MM.1S (cell line): ENCODE results near the gene DENND1A.

Experiments
- DNase-seq: peaks from one replicate; pipeline ENCODE4 v3.0.0-alpha.2; 2015
- H2AFZ ChIP-seq: fragments of 300-600 bp; sonication (generic); 2 replicates; pipeline ENCODE4 v1.6.0; 2016; ENCODE audit warnings: antibody characterized with exemption, low read length
- H3F3A ChIP-seq: fragments of 300-600 bp; sonication (generic); 2 replicates; pipeline ENCODE4 v1.6.1; 2016; ENCODE audit warnings: mild to moderate bottlenecking, antibody characterized with exemption, low read length, moderate library complexity, mixed read lengths; ENCODE audit not compliant: insufficient read depth
- H3K27ac ChIP-seq: fragments of 300-600 bp; sonication (generic); 2 replicates; pipeline ENCODE4 v1.5.1; 2016; ENCODE audit warnings: mild to moderate bottlenecking, low read length
- H3K27me3 ChIP-seq: fragments of 300-600 bp; sonication (generic); replicated peaks from 2 replicates; pipeline ENCODE4 v1.6.0; 2016; ENCODE audit warnings: low read length; ENCODE audit not compliant: insufficient read depth
- H3K36me3 ChIP-seq: fragments of 300-600 bp; sonication (generic); replicated peaks from 2 replicates; pipeline ENCODE4 v1.6.1; 2016; ENCODE audit warnings: mild to moderate bottlenecking, low read length, mixed read lengths; ENCODE audit not compliant: insufficient read depth
- H3K4me1 ChIP-seq: fragments of 300-600 bp; sonication (generic); 2 replicates; pipeline ENCODE4 v1.6.1; 2016; ENCODE audit warnings: low read length, mixed read lengths
- H3K4me2 ChIP-seq: fragments of 300-600 bp; sonication (generic); 2 replicates; pipeline ENCODE4 v1.6.0; 2016; ENCODE audit warnings: low read depth, low read length
- H3K4me3 ChIP-seq: fragments of 300-600 bp; sonication (generic); 2 replicates; pipeline ENCODE4 v1.5.1; 2016; ENCODE audit warnings: low read length, mixed read lengths
- H3K79me2 ChIP-seq: fragments of 300-600 bp; sonication (generic); 2 replicates; pipeline ENCODE4 v1.6.1; 2016; ENCODE audit warnings: mixed run types, low read length, mixed read lengths
- H3K9ac ChIP-seq: fragments of 300-600 bp; sonication (generic); 2 replicates; pipeline ENCODE4 v1.6.1; 2016; ENCODE audit warnings: low read length, mixed read lengths
- H3K9me2 ChIP-seq: fragments of 300-600 bp; sonication (generic); replicated peaks from 2 replicates; pipeline ENCODE4 v1.6.1; 2016; ENCODE audit warnings: mild to moderate bottlenecking, low read length, mixed read lengths; ENCODE audit not compliant: insufficient read depth
- H3K9me3 ChIP-seq: fragments of 300-600 bp; sonication (generic); replicated peaks from 2 replicates; pipeline ENCODE4 v1.6.1; 2016; ENCODE audit warnings: mild to moderate bottlenecking, low read length, mixed read lengths; ENCODE audit not compliant: insufficient read depth
- H4K20me1 ChIP-seq: fragments of 300-600 bp; sonication (generic); 2 replicates; pipeline ENCODE4 v1.6.1; 2016; ENCODE audit warnings: mild to moderate bottlenecking, low read length, moderate library complexity, mixed read lengths; ENCODE audit not compliant: insufficient read depth
- CTCF ChIP-seq: fragments of 300-600 bp; sonication (generic); IDR thresholded peaks from 2 replicates; pipeline ENCODE4 v1.5.1; 2016; ENCODE audit warnings: antibody characterized with exemption, low read length, mixed read lengths
- EZH2 ChIP-seq: fragments of 300-600 bp; sonication (generic); optimal IDR thresholded peaks from 2 replicates; pipeline ENCODE3; 2017; ENCODE audit warnings: low read depth, mild to moderate bottlenecking, antibody characterized with exemption, low read length, mixed read lengths
- EZH2phosphoT487 ChIP-seq: fragments of 300-600 bp; sonication (generic); IDR thresholded peaks from 2 replicates; pipeline ENCODE4 v1.6.1; 2018; ENCODE audit warnings: antibody characterized with exemption, low read length

DENND1A gene

DNA sequence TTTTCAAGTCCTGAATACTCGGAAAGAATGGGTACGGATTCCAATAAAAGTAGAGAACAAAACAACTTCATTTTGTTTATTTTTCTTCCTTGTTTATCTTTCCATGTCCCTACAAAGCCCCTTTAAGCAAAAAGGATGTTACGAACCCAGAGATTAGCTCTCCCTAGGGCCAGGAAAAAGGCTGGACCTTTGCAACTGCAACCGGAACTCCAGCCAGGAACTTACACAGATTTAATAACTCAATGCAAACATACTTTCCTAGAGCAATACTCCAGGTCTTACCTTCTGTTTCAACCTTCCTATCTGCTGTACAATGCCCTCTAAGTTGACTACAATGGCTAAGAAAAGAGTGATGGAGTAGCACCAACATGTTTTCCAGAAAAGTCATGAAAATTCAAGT lies 7.0 kb downstream of the DENND1A start:
- DNase-seq: no peak
- no peaks in the 10 kb centered on the region for H3K27me3 ChIP-seq
- no peaks in the 10 kb centered on the region; the same call in 1 of the 2 replicates for H4K20me1 ChIP-seq
- H3K27ac ChIP-seq: no peak overlapping the region
- TF ChIP-seq CTCF: no peak
- TF ChIP-seq EZH2: no peak
- no peak for TF ChIP-seq EZH2phosphoT487
- H3K9ac ChIP-seq: no peak overlapping the region
- no peaks in the 10 kb centered on the region for H3K36me3 ChIP-seq
- no peak overlapping the region for H2AFZ ChIP-seq
- H3K9me2 ChIP-seq: no peaks in the 10 kb centered on the region
- no peaks in the 10 kb centered on the region for H3K9me3 ChIP-seq
- H3K79me2 ChIP-seq: peaks cover 53% of the 10 kb centered on the region
- H3F3A ChIP-seq: peaks cover 4% of the 10 kb centered on the region
- no peak overlapping the region for H3K4me2 ChIP-seq
- H3K4me3 ChIP-seq: no peak overlapping the region
- H3K4me1 ChIP-seq: peaks cover 8% of the 10 kb centered on the region

- H3K4me2 ChIP-seq: no peak overlapping the region
- H3F3A ChIP-seq: no peaks in the 10 kb centered on the region; the same call in 1 of the 2 replicates
- H3K9ac ChIP-seq: no peak overlapping the region
Measured at GRCh38 chr9:123922431-123922830, 7.5 kb downstream of the DENND1A start.

GRCh38 chr9:123914517-123915196 lies 15.3 kb downstream of the DENND1A start:
- no peak overlapping the region for H3K4me3 ChIP-seq
- no peaks in the 10 kb centered on the region for H4K20me1 ChIP-seq
- no peaks in the 10 kb centered on the region for H3K27me3 ChIP-seq
- H3K4me1 ChIP-seq: no peaks in the 10 kb centered on the region
- H3K9me2 ChIP-seq: no peaks in the 10 kb centered on the region
- TF ChIP-seq CTCF (no peak), EZH2 (no peak), EZH2phosphoT487 (no peak)
- H3K9me3 ChIP-seq: no peaks in the 10 kb centered on the region
- H3K9ac ChIP-seq: no peak overlapping the region
- no peak overlapping the region for H3K4me2 ChIP-seq
- H3K27ac ChIP-seq: no peak overlapping the region
- no peaks in the 10 kb centered on the region for H3K36me3 ChIP-seq
- H3K79me2 ChIP-seq: peaks cover 32% of the 10 kb centered on the region
- no peak overlapping the region for H2AFZ ChIP-seq
- no peak for DNase-seq
- no peaks in the 10 kb centered on the region for H3F3A ChIP-seq

More at GRCh38 chr9:123922431-123922830, 7.5 kb downstream of the DENND1A start:
- TF ChIP-seq CTCF (no peak), EZH2 (no peak), EZH2phosphoT487 (no peak)
- Histone ChIP-seq H2AFZ (no peak overlapping the region), H3K4me1 (peaks cover 3% of the 10 kb centered on the region), H3K27ac (no peak overlapping the region), H3K36me3 (no peaks in the 10 kb centered on the region), H3K9me3 (no peaks in the 10 kb centered on the region), H3K27me3 (no peaks in the 10 kb centered on the region), H3K4me3 (no peak overlapping the region), H3K79me2 (peaks cover 52% of the 10 kb centered on the region), H3K9me2 (no peaks in the 10 kb centered on the region), H4K20me1 (no peaks in the 10 kb centered on the region; the same call in 1 of the 2 replicates)
- no peak for DNase-seq
